ENCODE measurements around the gene TRIOBP. TPM values are rescaled to one million over a fixed set of nuclear protein-coding genes. Genes with fewer than 3 reads are reported as not detected.

TRIOBP gene
- total RNA-seq, 1 donor from 2014 or later = 40.6 TPM

DNA sequence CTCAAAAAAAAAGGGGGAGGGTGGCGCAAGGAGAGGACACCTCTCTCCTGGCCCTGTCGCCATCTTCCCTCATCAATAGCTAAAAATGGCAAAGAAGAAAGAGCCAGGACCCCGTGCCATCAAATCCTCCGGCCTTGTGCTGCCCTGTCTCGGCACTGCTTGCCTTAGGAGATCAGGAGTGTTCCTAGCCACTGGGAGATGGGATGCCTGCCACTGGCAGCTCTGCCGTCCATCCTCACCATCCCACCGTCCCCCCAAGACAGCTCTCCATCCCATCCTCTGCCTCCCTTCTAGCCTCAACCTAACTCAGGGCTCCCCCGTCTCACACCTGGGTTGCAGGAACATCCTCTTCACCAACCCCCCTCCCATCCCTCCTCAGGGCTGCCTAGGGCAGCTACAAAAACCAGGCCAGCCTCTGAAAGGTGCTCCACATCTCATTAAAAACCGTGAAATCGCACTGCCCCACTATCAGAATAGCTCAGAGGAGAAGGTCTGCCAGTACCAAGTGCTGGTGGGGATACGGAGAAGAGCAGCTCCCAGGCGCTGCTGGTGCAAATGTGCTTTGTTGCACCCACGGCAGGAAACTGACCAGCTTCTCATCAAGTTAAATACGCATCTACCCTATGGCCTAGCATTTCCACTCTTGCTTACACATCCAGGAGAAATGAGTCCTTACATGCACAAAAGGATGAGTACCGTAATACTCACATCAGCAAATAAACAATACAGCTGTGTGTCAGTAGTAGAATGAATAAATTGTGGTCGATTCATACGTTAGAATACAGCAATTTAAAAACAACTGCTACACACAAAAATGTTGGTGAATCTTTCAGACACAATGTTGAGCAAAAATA, 79.2 kb downstream of the TRIOBP start:
- Histone ChIP-seq H3K79me2 (ENCODE audit: insufficient read depth, low read length) (no peaks in the 10 kb centered on the region), H3K4me3 (ENCODE audit: insufficient read depth, low read depth, low read length) (no peak overlapping the region), H3K27ac (ENCODE audit: low read depth, low read length) (peak overlapping the region; percentile 91), H3K9me3 (ENCODE audit: insufficient read depth, low read depth, low read length) (no peaks in the 10 kb centered on the region), H3K27me3 (ENCODE audit: insufficient read depth, low read length) (no peaks in the 10 kb centered on the region), H3K4me1 (ENCODE audit: insufficient read depth, low read length) (peaks cover 19% of the 10 kb centered on the region), H2AFZ (ENCODE audit: low read depth, low read length) (no peak overlapping the region), H3K9ac (ENCODE audit: low read length) (peak overlapping the region; percentile 76), H3K4me2 (ENCODE audit: low read length) (peak overlapping the region; percentile 64), H4K20me1 (ENCODE audit: insufficient read depth, low read length) (peaks cover 2% of the 10 kb centered on the region), H3K36me3 (ENCODE audit: insufficient read depth, low read length) (peaks cover 6% of the 10 kb centered on the region)
- Mint-ChIP-seq H3K27ac (ENCODE audit: unreplicated experiment) (no peak overlapping the region), H3K4me1 (ENCODE audit: low read depth, unreplicated experiment) (no peaks in the 10 kb centered on the region), H3K27me3 (ENCODE audit: low read depth, unreplicated experiment) (no peaks in the 10 kb centered on the region), H3K4me3 (ENCODE audit: unreplicated experiment) (peak overlapping the region; percentile 65), H3K9me3 (ENCODE audit: unreplicated experiment) (no peaks in the 10 kb centered on the region), H3K36me3 (ENCODE audit: low read depth, unreplicated experiment) (peaks cover 12% of the 10 kb centered on the region)
- TF ChIP-seq, protein P1, sequence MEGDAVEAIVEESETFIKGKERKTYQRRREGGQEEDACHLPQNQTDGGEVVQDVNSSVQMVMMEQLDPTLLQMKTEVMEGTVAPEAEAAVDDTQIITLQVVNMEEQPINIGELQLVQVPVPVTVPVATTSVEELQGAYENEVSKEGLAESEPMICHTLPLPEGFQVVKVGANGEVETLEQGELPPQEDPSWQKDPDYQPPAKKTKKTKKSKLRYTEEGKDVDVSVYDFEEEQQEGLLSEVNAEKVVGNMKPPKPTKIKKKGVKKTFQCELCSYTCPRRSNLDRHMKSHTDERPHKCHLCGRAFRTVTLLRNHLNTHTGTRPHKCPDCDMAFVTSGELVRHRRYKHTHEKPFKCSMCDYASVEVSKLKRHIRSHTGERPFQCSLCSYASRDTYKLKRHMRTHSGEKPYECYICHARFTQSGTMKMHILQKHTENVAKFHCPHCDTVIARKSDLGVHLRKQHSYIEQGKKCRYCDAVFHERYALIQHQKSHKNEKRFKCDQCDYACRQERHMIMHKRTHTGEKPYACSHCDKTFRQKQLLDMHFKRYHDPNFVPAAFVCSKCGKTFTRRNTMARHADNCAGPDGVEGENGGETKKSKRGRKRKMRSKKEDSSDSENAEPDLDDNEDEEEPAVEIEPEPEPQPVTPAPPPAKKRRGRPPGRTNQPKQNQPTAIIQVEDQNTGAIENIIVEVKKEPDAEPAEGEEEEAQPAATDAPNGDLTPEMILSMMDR (IDR thresholded peaks at IDR 0.05; ENCODE audit: insufficient read depth, low read depth, low read length) = no peak
- TF ChIP-seq EZH2 (IDR thresholded peaks at IDR 0.05; ENCODE audit: insufficient read depth, low read length) = no peak
- DNase-seq (ENCODE audit: low read depth) (peak; percentile 80), FAIRE-seq (peak; percentile 60)

DNA sequence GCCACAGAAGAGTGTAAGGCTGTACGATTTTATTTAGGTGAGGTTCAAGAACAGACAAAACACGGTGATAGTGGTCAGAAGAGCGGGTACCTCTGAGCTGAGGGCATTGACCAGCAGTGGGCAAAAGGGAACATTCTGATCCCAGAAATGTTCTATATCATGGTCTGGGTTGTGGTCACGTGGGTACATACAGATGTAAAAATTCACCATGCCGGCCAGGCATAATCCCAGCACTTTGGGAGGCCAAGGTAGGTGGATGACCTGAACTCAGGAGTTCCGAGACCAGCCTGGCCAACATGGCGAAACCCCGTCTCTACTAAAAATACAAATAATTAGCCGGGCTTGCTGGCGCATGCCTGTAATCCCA, 79.8 kb downstream of the TRIOBP start:
- H3K36me3 Mint-ChIP-seq (ENCODE audit: low read depth, unreplicated experiment) = peaks cover 12% of the 10 kb centered on the region
- no peaks in the 10 kb centered on the region for H3K9me3 ChIP-seq (ENCODE audit: insufficient read depth, low read depth, low read length)
- H3K4me3 ChIP-seq (ENCODE audit: insufficient read depth, low read depth, low read length) = peak overlapping the region; percentile 21
- H3K27ac Mint-ChIP-seq (ENCODE audit: unreplicated experiment) = no peak overlapping the region
- DNase-seq (ENCODE audit: low read depth) (no peak), FAIRE-seq (no peak)
- H3K9me3 Mint-ChIP-seq (ENCODE audit: unreplicated experiment) = no peaks in the 10 kb centered on the region
- H3K27me3 ChIP-seq (ENCODE audit: insufficient read depth, low read length) = no peaks in the 10 kb centered on the region
- peak overlapping the region; percentile 64 for H3K4me2 ChIP-seq (ENCODE audit: low read length)
- no peaks in the 10 kb centered on the region for H4K20me1 ChIP-seq (ENCODE audit: insufficient read depth, low read length)
- H3K4me1 Mint-ChIP-seq (ENCODE audit: low read depth, unreplicated experiment) = no peaks in the 10 kb centered on the region
- H3K27me3 Mint-ChIP-seq (ENCODE audit: low read depth, unreplicated experiment) = no peaks in the 10 kb centered on the region
- peaks cover 6% of the 10 kb centered on the region for H3K36me3 ChIP-seq (ENCODE audit: insufficient read depth, low read length)
- H3K79me2 ChIP-seq (ENCODE audit: insufficient read depth, low read length) = no peaks in the 10 kb centered on the region
- peak overlapping the region; percentile 76 for H3K9ac ChIP-seq (ENCODE audit: low read length)
- H3K4me3 Mint-ChIP-seq (ENCODE audit: unreplicated experiment) = no peak overlapping the region
- H3K4me1 ChIP-seq (ENCODE audit: insufficient read depth, low read length) = peaks cover 19% of the 10 kb centered on the region
- no peak for TF ChIP-seq EZH2 (IDR thresholded peaks at IDR 0.05; ENCODE audit: insufficient read depth, low read length)
- TF ChIP-seq, protein P1 (IDR thresholded peaks at IDR 0.05; ENCODE audit: insufficient read depth, low read depth, low read length) = no peak
- no peak overlapping the region for H2AFZ ChIP-seq (ENCODE audit: low read depth, low read length)
- peak overlapping the region; percentile 91 for H3K27ac ChIP-seq (ENCODE audit: low read depth, low read length)

All from astrocyte (in vitro differentiated cells and primary cell).